GM12878 (cell line): ENCODE results near the gene ARAF. TPM values are rescaled to one million over a fixed set of nuclear protein-coding genes. Genes with fewer than 3 reads are reported as not detected.

Source experiments
- ATAC-seq: fragments of 200-7000 bp; cut with Tn5 transposase; 3 replicates; pipeline ENCODE4 v1.9.1; 2020; ENCODE audit warnings: mild to moderate bottlenecking, moderate library complexity
- BruUV-seq: library from RNA; stranded (reverse); fragments of 400-500 nt; replicated peaks from 2 replicates; lab custom pipeline; 2021; lab: Mats Ljungman, UMichigan
- CTCF ChIA-PET: fragments of 300-600 bp; sonication (Branson Sonifier 250); formaldehyde crosslinking; extraction: SDS; loops from one replicate; lab custom pipeline; 2021; ENCODE audit warnings: inconsistent platforms; lab: Yijun Ruan, JAX
- POLR2A ChIA-PET: fragments of 350-600 bp; formaldehyde crosslinking; extraction: SDS; loops from one replicate; lab custom pipeline; 2021; ENCODE audit warnings: inconsistent platforms; lab: Charles Lee
- RAD21 ChIA-PET: fragments of 300-600 bp; sonication (Branson Sonifier 250); formaldehyde crosslinking; loops from one replicate; lab custom pipeline; 2023; ENCODE audit warnings: antibody characterized with exemption; ENCODE audit not compliant: unreplicated experiment; lab: Charles Lee
- SMC1A ChIA-PET: fragments of 300-600 bp; sonication (Branson Sonifier 250); formaldehyde crosslinking; loops from one replicate; lab custom pipeline; 2023; ENCODE audit not compliant: unreplicated experiment, uncharacterized antibody; lab: Charles Lee
- DNase-seq: peaks from one replicate; pipeline ENCODE4 v3.0.0-alpha.2; 2011; ENCODE audit warnings: low read depth, low spot score
- FAIRE-seq: peaks from 3 replicates; lab custom pipeline; 2011; peaks lifted over from hg19 to GRCh38; lab: Jason Lieb, UNC
- H2AFZ ChIP-seq: 2 replicates; pipeline ENCODE4 v1.6.0; 2011; ENCODE audit warnings: low read depth, low read length, control low read depth; ENCODE audit not compliant: control insufficient read depth
- H3K27ac ChIP-seq: 2 replicates; pipeline ENCODE4 v1.5.1; 2011; ENCODE audit warnings: control low read depth; ENCODE audit not compliant: control insufficient read depth, insufficient read depth
- H3K27me3 ChIP-seq, 2 experiments: replicated peaks in 1 of 2; 2 replicates each; pipeline versions ENCODE4 v1.6.0 to v1.6.1; 2011; ENCODE audit warnings: low read length in 1 of 2; ENCODE audit not compliant: control insufficient read depth in 2 of 2, insufficient read depth in 2 of 2
- H3K36me3 ChIP-seq, 2 experiments: 2 replicates each; pipeline ENCODE4 v1.5.1; 2011; ENCODE audit warnings: low read length in 1 of 2; ENCODE audit not compliant: control insufficient read depth in 2 of 2, insufficient read depth in 2 of 2
- H3K4me1 ChIP-seq: 2 replicates; pipeline ENCODE4 v1.6.1; 2011; ENCODE audit warnings: mild to moderate bottlenecking, low read length, moderate library complexity, mixed read lengths; ENCODE audit not compliant: control insufficient read depth, insufficient read depth
- H3K4me2 ChIP-seq: 2 replicates; pipeline ENCODE4 v1.6.0; 2011; ENCODE audit warnings: control low read depth; ENCODE audit not compliant: control insufficient read depth, insufficient read depth
- H3K4me3 ChIP-seq: fragments of 200-600 bp; sonication (generic); 2 replicates; pipeline ENCODE4 v1.5.1; 2016
- H3K79me2 ChIP-seq: 2 replicates; pipeline ENCODE4 v1.6.0; 2011; ENCODE audit warnings: low read length; ENCODE audit not compliant: control insufficient read depth, insufficient read depth
- H3K9ac ChIP-seq: 2 replicates; pipeline ENCODE4 v1.8.0; 2011; ENCODE audit warnings: low read length, control low read depth, mixed read lengths; ENCODE audit not compliant: control insufficient read depth, insufficient read depth
- H3K9me3 ChIP-seq: replicated peaks from 3 replicates; pipeline ENCODE4 v1.5.1; 2011; ENCODE audit warnings: mild to moderate bottlenecking, low read length; ENCODE audit not compliant: control insufficient read depth, insufficient read depth
- H4K20me1 ChIP-seq: 2 replicates; pipeline ENCODE4 v1.6.0; 2011; ENCODE audit not compliant: control insufficient read depth, insufficient read depth
- ATF7 ChIP-seq: fragments of 450-650 bp; IDR thresholded peaks from 2 replicates; pipeline ENCODE4 v1.6.1; 2016; ENCODE audit warnings: low read depth, mild to moderate bottlenecking
- BCLAF1 ChIP-seq: fragments of 450-650 bp; IDR thresholded peaks from 2 replicates; pipeline ENCODE4 v1.6.1; 2017; ENCODE audit warnings: antibody characterized with exemption, mild to moderate bottlenecking, moderate library complexity
- BRCA1 ChIP-seq: IDR thresholded peaks from 2 replicates; pipeline ENCODE4 v1.6.1; 2011; ENCODE audit warnings: low read depth, low read length, improper control_type of control experiment
- CHD2 ChIP-seq: IDR thresholded peaks from 2 replicates; pipeline ENCODE4 v1.6.1; 2011; ENCODE audit warnings: low read depth, low read length, improper control_type of control experiment, borderline replicate concordance
- CREB1 ChIP-seq: IDR thresholded peaks from 2 replicates; pipeline ENCODE4 v1.6.1; 2012; ENCODE audit warnings: low read depth, mild to moderate bottlenecking, inconsistent platforms
- IKZF1 ChIP-seq: fragments of 450-650 bp; conservative IDR thresholded peaks from 2 replicates; pipeline ENCODE4 v1.6.1; 2017; ENCODE audit warnings: antibody characterized with exemption, mild to moderate bottlenecking
- IRF4 ChIP-seq: IDR thresholded peaks from 2 replicates; pipeline ENCODE4 v1.6.1; 2011; ENCODE audit warnings: low read depth, low read length
- MTA3 ChIP-seq: IDR thresholded peaks from 2 replicates; pipeline ENCODE4 v1.6.1; 2012; ENCODE audit warnings: low read length, inconsistent platforms, borderline replicate concordance
- NR2C1 ChIP-seq: fragments of 450-650 bp; IDR thresholded peaks from 2 replicates; pipeline ENCODE4 v1.6.1; 2017; ENCODE audit warnings: antibody characterized with exemption, mild to moderate bottlenecking, moderate library complexity
- POLR2A ChIP-seq: IDR thresholded peaks from 2 replicates; pipeline ENCODE4 v1.6.1; 2011; ENCODE audit warnings: low read depth, mild to moderate bottlenecking, low read length
- SIX5 ChIP-seq: IDR thresholded peaks from 2 replicates; pipeline ENCODE4 v1.6.1; 2011; ENCODE audit warnings: mild to moderate bottlenecking, low read depth, low read length, moderate library complexity; ENCODE audit not compliant: severe bottlenecking
- STAT3 ChIP-seq: IDR thresholded peaks from 2 replicates; pipeline ENCODE4 v1.6.1; 2011; ENCODE audit warnings: low read depth, low read length, improper control_type of control experiment
- WRNIP1 ChIP-seq: IDR thresholded peaks from 2 replicates; pipeline ENCODE4 v1.6.1; 2011; ENCODE audit warnings: low read depth, low read length, improper control_type of control experiment, borderline replicate concordance
- ZZZ3 ChIP-seq: IDR thresholded peaks from 2 replicates; pipeline ENCODE4 v1.6.1; 2011; ENCODE audit warnings: low read depth; ENCODE audit not compliant: control insufficient read depth, insufficient read length
- WGBS: methylation state at CpG from one replicate; pipeline ENCODE4 v1.1.6; 2016; ENCODE audit warnings: low lambda C conversion rate; ENCODE audit not compliant: insufficient replicate concordance, insufficient coverage; ENCODE audit errors: missing lambda C conversion rate; 5-methylcytosine and 5-hydroxymethylcytosine counted together
- in situ Hi-C: fragments of 300-500 bp; cut with MboI; formaldehyde crosslinking; loops from 9 replicates; pipeline ENCODE4 v1.14.3; 2018; ENCODE audit warnings: mixed read lengths
- intact Hi-C: fragments of 100-400 bp; cut with micrococcal nuclease; formaldehyde crosslinking; loops from one replicate; pipeline ENCODE4 v1.14.2; 2022; ENCODE audit not compliant: unreplicated experiment
- polyA plus RNA-seq, 11 experiments: library from polyadenylated mRNA; depleted of rRNA in 4 of 11; unstranded in 6 of 11; stranded (reverse) in 5 of 11; fragments of >200 nt; fragmentation: Nextera tagmentation in 4 of 11; fragmentation: Illumina TruSeq in 1 of 11; extraction: Ambion mirVana in 4 of 11; extraction: Trizol in 1 of 11; gene quantifications; 1 replicate in 1 of 11; 2 replicates in 10 of 11; pipeline versions ENCODE4 v1.2.1 to v1.2.3, GENCODE V29; 2011 to 2016; ENCODE audit warnings: inconsistent platforms in 2 of 11, missing spikeins in 2 of 11, low read depth in 1 of 11
- total RNA-seq, 4 experiments: library from RNA; depleted of rRNA in 3 of 4; stranded (reverse); fragments of >200 nt in 3 of 4; fragmentation: Illumina TruSeq in 1 of 4; extraction: Trizol in 1 of 4; gene quantifications; 2 replicates each; pipeline versions ENCODE4 v1.2.1 to v1.2.3, GENCODE V29; 2013 to 2021

Gene ARAF
- total and polyA plus RNA-seq, 10 of the 15 experiments (the other 5 are each of a cell fraction or from before 2014, with no cell fraction given), result 5.0 to 79.2 (median 39.1) TPM

- no peaks in the 10 kb centered on the region for H3K36me3 ChIP-seq
- no peaks in the 10 kb centered on the region for H3K4me1 ChIP-seq
- in situ Hi-C loops, result no loop called here
- H3K79me2 ChIP-seq, result no peaks in the 10 kb centered on the region
- TF ChIP-seq STAT3 (no peak), WRNIP1 (no peak), MTA3 (no peak), NR2C1 (no peak), POLR2A (no peak), BRCA1 (no peak), ATF7 (no peak), SIX5 (no peak), CHD2 (no peak), ZZZ3 (no peak), IRF4 (no peak), CREB1 (no peak), BCLAF1 (no peak), IKZF1 (no peak)
- no peak overlapping the region for H3K4me3 ChIP-seq
- SMC1A ChIA-PET, result no interaction called here
- RAD21 ChIA-PET, result no interaction called here
- 69% methylated on average over 8 of the region's 8 CpGs for WGBS
- no peak overlapping the region for H2AFZ ChIP-seq
- H4K20me1 ChIP-seq, result no peaks in the 10 kb centered on the region
- no peak overlapping the region for H3K4me2 ChIP-seq
- no TSS peak for BruUV-seq
- ATAC-seq, result no peak
- FAIRE-seq, result no peak
- H3K27ac ChIP-seq, result no peak overlapping the region
- CTCF ChIA-PET, result no interaction called here
- no peaks in the 10 kb centered on the region for H3K27me3 ChIP-seq
- H3K9ac ChIP-seq, result no peak overlapping the region
- no peaks in the 10 kb centered on the region for H3K9me3 ChIP-seq
- POLR2A ChIA-PET, result no interaction called here
- intact Hi-C loops, result no loop called here
- no peak for DNase-seq
Observed at GRCh38 chrX:47529548-47529947, 31.5 kb upstream of the ARAF start.
